PC-9 (cell line): ENCODE measurements around the gene METTL18. TPM values are rescaled to one million over a fixed set of nuclear protein-coding genes. Genes with fewer than 3 reads are reported as not detected.

ENCODE experiments used
- BruUV-seq: library from RNA; stranded (reverse); fragments of 400-500 nt; replicated peaks from 2 replicates; lab custom pipeline; 2021; lab: Mats Ljungman, UMichigan
- CTCF ChIA-PET: fragments of 300-600 bp; sonication (Branson Sonifier 250); formaldehyde crosslinking; loops from one replicate; lab custom pipeline; 2022; ENCODE audit warnings: antibody characterized with exemption; lab: Charles Lee
- POLR2A ChIA-PET: fragments of 300-600 bp; sonication (Branson Sonifier 250); formaldehyde crosslinking; loops from one replicate; lab custom pipeline; 2022; ENCODE audit warnings: antibody characterized with exemption; ENCODE audit not compliant: unreplicated experiment; lab: Charles Lee
- DNase-seq, 2 experiments: peaks; one replicate each; pipeline versions ENCODE4 v3.0.0 to v3.0.0-alpha.2; 2015 to 2022; ENCODE audit warnings: mixed read lengths in 1 of 2
- H2AFZ ChIP-seq: fragments of 200-600 bp; sonication (generic); 2 replicates; pipeline ENCODE4 v1.8.1; 2017; ENCODE audit warnings: antibody characterized with exemption
- H3F3A ChIP-seq: fragments of 200-600 bp; sonication (generic); 2 replicates; pipeline ENCODE4 v1.8.1; 2017; ENCODE audit warnings: antibody characterized with exemption, mild to moderate bottlenecking, low read depth; ENCODE audit not compliant: insufficient read depth
- H3K27ac ChIP-seq: fragments of 200-600 bp; sonication (generic); 2 replicates; pipeline ENCODE4 v1.6.1; 2016; ENCODE audit warnings: mixed run types
- H3K27me3 ChIP-seq: fragments of 200-600 bp; sonication (generic); 2 replicates; pipeline ENCODE4 v1.6.1; 2016; ENCODE audit warnings: low read depth, mixed run types; ENCODE audit not compliant: insufficient read depth
- H3K36me3 ChIP-seq: fragments of 200-600 bp; sonication (generic); 2 replicates; pipeline ENCODE4 v1.6.1; 2016; ENCODE audit warnings: low read depth, mixed run types
- H3K4me1 ChIP-seq: fragments of 200-600 bp; sonication (generic); replicated peaks from 2 replicates; pipeline ENCODE4 v1.6.1; 2016; ENCODE audit warnings: mixed run types; ENCODE audit not compliant: insufficient read depth
- H3K4me2 ChIP-seq: fragments of 200-600 bp; sonication (generic); 2 replicates; pipeline ENCODE4 v1.6.1; 2017; ENCODE audit warnings: mixed run types
- H3K4me3 ChIP-seq: fragments of 200-600 bp; sonication (generic); 2 replicates; pipeline ENCODE4 v1.6.1; 2016; ENCODE audit warnings: mixed run types
- H3K79me2 ChIP-seq: fragments of 200-600 bp; sonication (generic); 2 replicates; pipeline ENCODE4 v1.6.1; 2017; ENCODE audit warnings: low read depth, mixed run types
- H3K9me2 ChIP-seq: fragments of 200-600 bp; sonication (generic); 2 replicates; pipeline ENCODE4 v1.8.1; 2017; ENCODE audit warnings: mild to moderate bottlenecking; ENCODE audit not compliant: insufficient read depth
- H3K9me3 ChIP-seq: fragments of 200-600 bp; sonication (generic); 2 replicates; pipeline ENCODE4 v1.8.1; 2016; ENCODE audit warnings: low read depth; ENCODE audit not compliant: insufficient read depth
- H4K20me1 ChIP-seq: fragments of 200-600 bp; sonication (generic); 2 replicates; pipeline ENCODE4 v1.8.1; 2017; ENCODE audit not compliant: insufficient read depth
- CTCF ChIP-seq: fragments of 200-600 bp; sonication (generic); conservative IDR thresholded peaks from 2 replicates; pipeline ENCODE4 v1.6.1; 2017; ENCODE audit warnings: mixed run types, antibody characterized with exemption, mild to moderate bottlenecking, moderate library complexity
- EZH2 ChIP-seq: fragments of 200-600 bp; sonication (generic); IDR thresholded peaks from 2 replicates; pipeline ENCODE4 v1.8.0; 2017; ENCODE audit warnings: antibody characterized with exemption, low read depth
- intact Hi-C: fragments of 100-400 bp; cut with micrococcal nuclease; formaldehyde crosslinking; loops from one replicate; pipeline ENCODE4 v1.10.0; 2022; ENCODE audit not compliant: unreplicated experiment
- total RNA-seq: library from RNA; stranded (reverse); gene quantifications from 2 replicates; pipeline ENCODE4 v1.2.3, GENCODE V29; 2021

The METTL18 gene
- total RNA-seq, 1 experiment from 2014 or later = 11.4 TPM

- no TSS peak for BruUV-seq
- DNase-seq = no peak
- no peak for TF ChIP-seq CTCF
- TF ChIP-seq EZH2 = no peak
- H3F3A ChIP-seq = no peaks in the 10 kb centered on the region
- peaks cover 51% of the 10 kb centered on the region for H3K79me2 ChIP-seq
- H3K4me2 ChIP-seq = no peak overlapping the region
- no peaks in the 10 kb centered on the region for H4K20me1 ChIP-seq
- H3K27ac ChIP-seq = no peak overlapping the region
- POLR2A ChIA-PET = no interaction called here
- H3K27me3 ChIP-seq = no peaks in the 10 kb centered on the region
- H3K4me3 ChIP-seq = no peak overlapping the region
- no peaks in the 10 kb centered on the region for H3K9me2 ChIP-seq
- no peak overlapping the region for H2AFZ ChIP-seq
- CTCF ChIA-PET = no interaction called here
- intact Hi-C loops = loop anchor here (10.0 kb wide), 1 partner anchor 312 kb away; the partner anchor contains the start of gene SLC19A2
- H3K9me3 ChIP-seq = no peaks in the 10 kb centered on the region
- peaks cover 25% of the 10 kb centered on the region for H3K36me3 ChIP-seq
- H3K4me1 ChIP-seq = peaks cover 6% of the 10 kb centered on the region; the same call in 1 of the 2 replicates
These were observed 2.6 kb upstream of the METTL18 start for GRCh38 chr1:169797281-169797680.

- H3K4me2 ChIP-seq = peak overlapping the region; percentile 89
- no peaks in the 10 kb centered on the region for H4K20me1 ChIP-seq
- peaks cover 23% of the 10 kb centered on the region for H3K36me3 ChIP-seq
- H3K4me3 ChIP-seq = peak overlapping the region; percentile 85; the same call in 1 of the 2 replicates
- H3K79me2 ChIP-seq = peaks cover 51% of the 10 kb centered on the region
- ChIA-PET CTCF (no interaction called here), POLR2A (no interaction called here)
- H2AFZ ChIP-seq = no peak overlapping the region
- intact Hi-C loops = loop anchor here (10.0 kb wide), 1 partner anchor 312 kb away; the partner anchor contains the start of gene SLC19A2
- H3K4me1 ChIP-seq = peaks cover 6% of the 10 kb centered on the region; the same call in 1 of the 2 replicates
- H3K9me3 ChIP-seq = no peaks in the 10 kb centered on the region
- no TSS peak for BruUV-seq
- H3K9me2 ChIP-seq = no peaks in the 10 kb centered on the region
- DNase-seq = no peak
- TF ChIP-seq CTCF = no peak
- TF ChIP-seq EZH2 = no peak
- H3K27me3 ChIP-seq = no peaks in the 10 kb centered on the region
- no peaks in the 10 kb centered on the region for H3F3A ChIP-seq
- no peak overlapping the region for H3K27ac ChIP-seq
These were observed 1.6 kb upstream of the METTL18 start for GRCh38 chr1:169796274-169796810.

GRCh38 chr1:169795687-169796086, 980 bp upstream of the METTL18 start:
- H3K4me1 ChIP-seq = peaks cover 6% of the 10 kb centered on the region; the same call in 1 of the 2 replicates
- no peaks in the 10 kb centered on the region for H3K9me3 ChIP-seq
- H3K27ac ChIP-seq = peak overlapping the region; percentile 78
- no peaks in the 10 kb centered on the region for H4K20me1 ChIP-seq
- H3K27me3 ChIP-seq = no peaks in the 10 kb centered on the region
- no TSS peak for BruUV-seq
- ChIA-PET POLR2A (interaction anchor here (1.1 kb wide), 1 partner anchor 16 kb away, joined by 3 read pairs; no protein-coding TSS in a partner anchor), CTCF (no interaction called here)
- TF ChIP-seq EZH2 (no peak), CTCF (no peak)
- DNase-seq = no peak
- peaks cover 23% of the 10 kb centered on the region for H3K36me3 ChIP-seq
- intact Hi-C loops = loop anchor here (10.0 kb wide), 1 partner anchor 311 kb away; the partner anchor contains the start of gene SLC19A2
- peak overlapping the region; percentile 86 for H2AFZ ChIP-seq
- H3K4me3 ChIP-seq = peak overlapping the region; percentile 85
- H3F3A ChIP-seq = no peaks in the 10 kb centered on the region
- H3K4me2 ChIP-seq = peak overlapping the region; percentile 89
- peaks cover 51% of the 10 kb centered on the region for H3K79me2 ChIP-seq
- H3K9me2 ChIP-seq = no peaks in the 10 kb centered on the region
